MM.1S (cell line): Measurements from ENCODE around the gene PARD3.

Source experiments
- EZH2 ChIP-seq: fragments of 300-600 bp; sonication (generic); optimal IDR thresholded peaks from 2 replicates; pipeline ENCODE3; 2017; ENCODE audit warnings: low read depth, mild to moderate bottlenecking, antibody characterized with exemption, low read length, mixed read lengths
- EZH2phosphoT487 ChIP-seq: fragments of 300-600 bp; sonication (generic); IDR thresholded peaks from 2 replicates; pipeline ENCODE4 v1.6.1; 2018; ENCODE audit warnings: antibody characterized with exemption, low read length
- TF ChIP-seq, protein P1 (sequence below): fragments of 300-600 bp; sonication (generic); IDR thresholded peaks from 2 replicates; pipeline ENCODE4 v1.5.1; 2016; ENCODE audit warnings: antibody characterized with exemption, low read length, mixed read lengths

GRCh38 chr10:34476608-34477007, 338.5 kb downstream of the PARD3 start:
- TF ChIP-seq, protein P1, sequence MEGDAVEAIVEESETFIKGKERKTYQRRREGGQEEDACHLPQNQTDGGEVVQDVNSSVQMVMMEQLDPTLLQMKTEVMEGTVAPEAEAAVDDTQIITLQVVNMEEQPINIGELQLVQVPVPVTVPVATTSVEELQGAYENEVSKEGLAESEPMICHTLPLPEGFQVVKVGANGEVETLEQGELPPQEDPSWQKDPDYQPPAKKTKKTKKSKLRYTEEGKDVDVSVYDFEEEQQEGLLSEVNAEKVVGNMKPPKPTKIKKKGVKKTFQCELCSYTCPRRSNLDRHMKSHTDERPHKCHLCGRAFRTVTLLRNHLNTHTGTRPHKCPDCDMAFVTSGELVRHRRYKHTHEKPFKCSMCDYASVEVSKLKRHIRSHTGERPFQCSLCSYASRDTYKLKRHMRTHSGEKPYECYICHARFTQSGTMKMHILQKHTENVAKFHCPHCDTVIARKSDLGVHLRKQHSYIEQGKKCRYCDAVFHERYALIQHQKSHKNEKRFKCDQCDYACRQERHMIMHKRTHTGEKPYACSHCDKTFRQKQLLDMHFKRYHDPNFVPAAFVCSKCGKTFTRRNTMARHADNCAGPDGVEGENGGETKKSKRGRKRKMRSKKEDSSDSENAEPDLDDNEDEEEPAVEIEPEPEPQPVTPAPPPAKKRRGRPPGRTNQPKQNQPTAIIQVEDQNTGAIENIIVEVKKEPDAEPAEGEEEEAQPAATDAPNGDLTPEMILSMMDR = no peak
- TF ChIP-seq EZH2phosphoT487 = no peak
- TF ChIP-seq EZH2 = no peak
